Liver (tissue), 9 donors: ENCODE results near the gene NUDT17. TPM values are rescaled to one million over a fixed set of nuclear protein-coding genes. Genes with fewer than 3 reads are reported as not detected.

Experiments
- DNase-seq: peaks from one replicate; pipeline ENCODE4 v3.0.0-alpha.2; 2017; ENCODE audit warnings: low spot score
- H3K27ac ChIP-seq, 2 donors: one replicate each; pipeline ENCODE4 v1.7.0; 2013; ENCODE audit warnings: inconsistent platforms in 2 of 2, low read length in 2 of 2, control low read depth in 1 of 2, low read depth in 1 of 2, mild to moderate bottlenecking in 1 of 2
- H3K27me3 ChIP-seq, 4 donors: one replicate each; pipeline versions ENCODE4 v1.6.1 to v1.7.0; 2013; ENCODE audit warnings: low read length in 3 of 4, inconsistent platforms in 1 of 4, mild to moderate bottlenecking in 1 of 4, moderate library complexity in 1 of 4; ENCODE audit not compliant: control insufficient read depth in 4 of 4, insufficient read depth in 4 of 4
- H3K36me3 ChIP-seq, 4 donors: one replicate each; pipeline versions ENCODE4 v1.6.1 to v1.7.0; 2013; ENCODE audit warnings: low read length in 3 of 4, mild to moderate bottlenecking in 3 of 4, low read depth in 1 of 4, moderate library complexity in 1 of 4; ENCODE audit not compliant: control insufficient read depth in 4 of 4, insufficient read depth in 3 of 4
- H3K4me1 ChIP-seq, 4 donors: one replicate each; pipeline versions ENCODE4 v1.6.1 to v1.7.0; 2013; ENCODE audit warnings: low read length in 3 of 4, mild to moderate bottlenecking in 3 of 4, moderate library complexity in 1 of 4; ENCODE audit not compliant: control insufficient read depth in 4 of 4, insufficient read depth in 4 of 4
- H3K4me3 ChIP-seq, 3 donors: one replicate each; pipeline versions ENCODE4 v1.6.1 to v1.7.0; 2013; ENCODE audit warnings: low read length in 3 of 3, control low read depth in 1 of 3, low read depth in 1 of 3, mild to moderate bottlenecking in 1 of 3
- H3K9ac ChIP-seq, 2 donors: one replicate each; pipeline ENCODE4 v1.7.0; 2013; ENCODE audit warnings: low read length in 2 of 2, mild to moderate bottlenecking in 2 of 2, moderate library complexity in 2 of 2, control low read depth in 1 of 2, low read depth in 1 of 2
- H3K9me3 ChIP-seq, 4 donors: one replicate each; pipeline versions ENCODE4 v1.6.1 to v1.7.0; 2013; ENCODE audit warnings: low read length in 3 of 4; ENCODE audit not compliant: control insufficient read depth in 4 of 4
- EGR1 ChIP-seq, 2 donors: IDR thresholded peaks; 2 replicates each; pipeline ENCODE4 v1.6.1; 2016 to 2018; ENCODE audit warnings: antibody characterized with exemption in 2 of 2, low read depth in 2 of 2
- FOXA1 ChIP-seq: IDR thresholded peaks from 2 replicates; pipeline ENCODE4 v1.6.1; 2016; ENCODE audit warnings: antibody characterized with exemption
- FOXA2 ChIP-seq: IDR thresholded peaks from 2 replicates; pipeline ENCODE4 v1.6.1; 2016; ENCODE audit warnings: antibody characterized with exemption
- GABPA ChIP-seq, 2 donors: IDR thresholded peaks in 1 of 2; conservative IDR thresholded peaks in 1 of 2; 2 replicates each; pipeline ENCODE4 v1.6.1; 2016; ENCODE audit warnings: antibody characterized with exemption in 2 of 2, mild to moderate bottlenecking in 1 of 2, moderate library complexity in 1 of 2
- HNF4A ChIP-seq, 2 donors: conservative IDR thresholded peaks; 2 replicates each; pipeline ENCODE4 v1.6.1; 2016; ENCODE audit warnings: antibody characterized with exemption in 2 of 2, mild to moderate bottlenecking in 2 of 2
- HNF4G ChIP-seq: IDR thresholded peaks from 2 replicates; pipeline ENCODE4 v1.6.1; 2016; ENCODE audit warnings: antibody characterized with exemption
- JUND ChIP-seq, 2 donors: IDR thresholded peaks; 2 replicates each; pipeline ENCODE4 v1.6.1; 2016; ENCODE audit warnings: antibody characterized with exemption in 2 of 2
- MAX ChIP-seq: IDR thresholded peaks from 2 replicates; pipeline ENCODE4 v1.6.1; 2016; ENCODE audit warnings: antibody characterized with exemption
- NR2F2 ChIP-seq: IDR thresholded peaks from 2 replicates; pipeline ENCODE4 v1.6.1; 2016; ENCODE audit warnings: antibody characterized with exemption
- RAD21 ChIP-seq, 2 donors: IDR thresholded peaks; 2 replicates each; pipeline ENCODE4 v1.6.1; 2016; ENCODE audit warnings: antibody characterized with exemption in 2 of 2, mild to moderate bottlenecking in 2 of 2
- REST ChIP-seq: IDR thresholded peaks from 2 replicates; pipeline ENCODE4 v1.6.1; 2016; ENCODE audit warnings: antibody characterized with exemption, mild to moderate bottlenecking
- RXRA ChIP-seq, 2 donors: IDR thresholded peaks; 2 replicates each; pipeline ENCODE4 v1.6.1; 2017 to 2018; ENCODE audit warnings: antibody characterized with exemption in 2 of 2, mild to moderate bottlenecking in 1 of 2
- SP1 ChIP-seq: IDR thresholded peaks from 2 replicates; pipeline ENCODE4 v1.6.1; 2018; ENCODE audit warnings: antibody characterized with exemption, mild to moderate bottlenecking
- TAF1 ChIP-seq: conservative IDR thresholded peaks from 2 replicates; pipeline ENCODE4 v1.6.1; 2016; ENCODE audit warnings: antibody characterized with exemption, mild to moderate bottlenecking
- YY1 ChIP-seq: IDR thresholded peaks from 2 replicates; pipeline ENCODE4 v1.6.1; 2016; ENCODE audit warnings: antibody characterized with exemption, mild to moderate bottlenecking
- WGBS: extraction: QIAGEN DNeasy Blood & Tissue Kit; methylation state at CpG from one replicate; pipeline ENCODE4 v1.1.7; 2013; 5-methylcytosine and 5-hydroxymethylcytosine counted together
- polyA plus RNA-seq, 2 donors: library from polyadenylated mRNA; stranded (reverse) in 1 of 2; unstranded in 1 of 2; fragments of 200-250 nt in 1 of 2; fragments of >200 nt in 1 of 2; fragmentation: Nextera tagmentation in 1 of 2; extraction: Ambion mirVana in 1 of 2; gene quantifications; one replicate each; pipeline versions ENCODE4 v1.2.1 to v1.2.3, GENCODE V29; 2013 to 2015
- total RNA-seq, 2 donors: library from RNA; depleted of rRNA; stranded (reverse); fragments of >200 nt; gene quantifications; one replicate each; pipeline ENCODE4 v1.2.3, GENCODE V29; 2014
- TF ChIP-seq, protein P1 (sequence below): IDR thresholded peaks from 2 replicates; pipeline ENCODE4 v1.6.1; 2016; ENCODE audit warnings: antibody characterized with exemption
- TF ChIP-seq, protein P2 (sequence below): fragments of 150-350 bp; IDR thresholded peaks from 2 replicates; pipeline ENCODE4 v1.5.1; 2017; ENCODE audit warnings: improper control_type of control experiment, low read depth, low read length; ENCODE audit not compliant: missing input control
- TF ChIP-seq, protein P3 (sequence below): IDR thresholded peaks from 2 replicates; pipeline ENCODE4 v1.6.1; 2016; ENCODE audit warnings: antibody characterized with exemption
- donor health status: healthy.
- donor health status: healthy.
- donor health status: healthy.
- donor health status: healthy.
- donor health status: healthy.

NUDT17 gene
- total and polyA plus RNA-seq, 4 donors = 0.59 to 2.1 (median 1.0) TPM

GRCh38 chr1:145826030-145826429 lies 19.4 kb upstream of the NUDT17 start:
- Histone ChIP-seq H3K27me3 (no peaks in the 10 kb centered on the region), H3K4me3 (no peak overlapping the region), H3K36me3 (peaks cover 13 to 40% (median 37%) of the 10 kb centered on the region in 4 donors), H3K9me3 (no peaks in the 10 kb centered on the region), H3K27ac (no peak overlapping the region), H3K4me1 (peaks cover 4 to 12% (median 7%) of the 10 kb centered on the region in 4 donors), H3K9ac (no peak overlapping the region)
- no peak for TF ChIP-seq REST
- TF ChIP-seq SP1 = no peak
- TF ChIP-seq RAD21 (IDR thresholded peaks at IDR 0.05) = no peak
- no peak for DNase-seq
- WGBS = 97% methylated on average over 2 of the region's 2 CpGs

- H3K36me3 ChIP-seq = peaks cover 18 to 55% (median 48%) of the 10 kb centered on the region in 4 donors
Measured at GRCh38 chr1:145827966-145828365, 17.5 kb upstream of the NUDT17 start.

More at GRCh38 chr1:145827966-145828365, 17.5 kb upstream of the NUDT17 start:
- Histone ChIP-seq H3K4me3 (no peak overlapping the region), H3K4me1 (peaks cover 4 to 12% (median 7%) of the 10 kb centered on the region in 4 donors), H3K9ac (no peak overlapping the region), H3K27me3 (no peaks in the 10 kb centered on the region), H3K9me3 (no peaks in the 10 kb centered on the region), H3K27ac (no peak overlapping the region)
- TF ChIP-seq MAX (no peak), NR2F2 (no peak), YY1 (no peak), RXRA (IDR thresholded peaks at IDR 0.05) (no peak), GABPA (IDR thresholded peaks at IDR 0.05 in 1 of 2, conservative IDR thresholded peaks at IDR 0.05 in 1 of 2) (no peak), FOXA1 (no peak), SP1 (no peak), FOXA2 (no peak), HNF4G (no peak), HNF4A (conservative IDR thresholded peaks at IDR 0.05) (no peak), REST (no peak), EGR1 (IDR thresholded peaks at IDR 0.05; ENCODE audit: low read depth in 2 of 2) (no peak), JUND (IDR thresholded peaks at IDR 0.05) (no peak), TAF1 (no peak), RAD21 (IDR thresholded peaks at IDR 0.05) (no peak)
- TF ChIP-seq, protein P1, sequence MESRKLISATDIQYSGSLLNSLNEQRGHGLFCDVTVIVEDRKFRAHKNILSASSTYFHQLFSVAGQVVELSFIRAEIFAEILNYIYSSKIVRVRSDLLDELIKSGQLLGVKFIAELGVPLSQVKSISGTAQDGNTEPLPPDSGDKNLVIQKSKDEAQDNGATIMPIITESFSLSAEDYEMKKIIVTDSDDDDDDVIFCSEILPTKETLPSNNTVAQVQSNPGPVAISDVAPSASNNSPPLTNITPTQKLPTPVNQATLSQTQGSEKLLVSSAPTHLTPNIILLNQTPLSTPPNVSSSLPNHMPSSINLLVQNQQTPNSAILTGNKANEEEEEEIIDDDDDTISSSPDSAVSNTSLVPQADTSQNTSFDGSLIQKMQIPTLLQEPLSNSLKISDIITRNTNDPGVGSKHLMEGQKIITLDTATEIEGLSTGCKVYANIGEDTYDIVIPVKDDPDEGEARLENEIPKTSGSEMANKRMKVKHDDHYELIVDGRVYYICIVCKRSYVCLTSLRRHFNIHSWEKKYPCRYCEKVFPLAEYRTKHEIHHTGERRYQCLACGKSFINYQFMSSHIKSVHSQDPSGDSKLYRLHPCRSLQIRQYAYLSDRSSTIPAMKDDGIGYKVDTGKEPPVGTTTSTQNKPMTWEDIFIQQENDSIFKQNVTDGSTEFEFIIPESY = no peak
- TF ChIP-seq, protein P2, sequence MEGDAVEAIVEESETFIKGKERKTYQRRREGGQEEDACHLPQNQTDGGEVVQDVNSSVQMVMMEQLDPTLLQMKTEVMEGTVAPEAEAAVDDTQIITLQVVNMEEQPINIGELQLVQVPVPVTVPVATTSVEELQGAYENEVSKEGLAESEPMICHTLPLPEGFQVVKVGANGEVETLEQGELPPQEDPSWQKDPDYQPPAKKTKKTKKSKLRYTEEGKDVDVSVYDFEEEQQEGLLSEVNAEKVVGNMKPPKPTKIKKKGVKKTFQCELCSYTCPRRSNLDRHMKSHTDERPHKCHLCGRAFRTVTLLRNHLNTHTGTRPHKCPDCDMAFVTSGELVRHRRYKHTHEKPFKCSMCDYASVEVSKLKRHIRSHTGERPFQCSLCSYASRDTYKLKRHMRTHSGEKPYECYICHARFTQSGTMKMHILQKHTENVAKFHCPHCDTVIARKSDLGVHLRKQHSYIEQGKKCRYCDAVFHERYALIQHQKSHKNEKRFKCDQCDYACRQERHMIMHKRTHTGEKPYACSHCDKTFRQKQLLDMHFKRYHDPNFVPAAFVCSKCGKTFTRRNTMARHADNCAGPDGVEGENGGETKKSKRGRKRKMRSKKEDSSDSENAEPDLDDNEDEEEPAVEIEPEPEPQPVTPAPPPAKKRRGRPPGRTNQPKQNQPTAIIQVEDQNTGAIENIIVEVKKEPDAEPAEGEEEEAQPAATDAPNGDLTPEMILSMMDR = no peak
- TF ChIP-seq, protein P3, sequence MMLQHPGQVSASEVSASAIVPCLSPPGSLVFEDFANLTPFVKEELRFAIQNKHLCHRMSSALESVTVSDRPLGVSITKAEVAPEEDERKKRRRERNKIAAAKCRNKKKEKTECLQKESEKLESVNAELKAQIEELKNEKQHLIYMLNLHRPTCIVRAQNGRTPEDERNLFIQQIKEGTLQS = no peak
- DNase-seq = no peak
